Measurements from ENCODE around the gene ABL1.

The ABL1 gene

GRCh38 chr9:130857864-130858738 lies 23.0 kb downstream of the ABL1 start:
- Histone ChIP-seq H3K27ac (ENCODE audit: low read length) (no peak overlapping the region), H3K4me1 (ENCODE audit: control insufficient read depth, low read depth, low read length) (no peaks in the 10 kb centered on the region), H3K9me3 (ENCODE audit: control insufficient read depth, low read depth, low read length) (no peaks in the 10 kb centered on the region)

GRCh38 chr9:130858739-130859705 lies 24.0 kb downstream of the ABL1 start:
- Histone ChIP-seq H3K9ac (ENCODE audit: low read length) (no peak overlapping the region), H3K27me3 (ENCODE audit: control insufficient read depth, insufficient read depth, low read length) (no peaks in the 10 kb centered on the region), H3K4me1 (ENCODE audit: control insufficient read depth, low read depth, low read length) (no peaks in the 10 kb centered on the region), H3K27ac (ENCODE audit: low read length) (no peak overlapping the region), H3K9me3 (ENCODE audit: control insufficient read depth, low read depth, low read length) (no peaks in the 10 kb centered on the region), H3K36me3 (ENCODE audit: control insufficient read depth, low read depth, low read length) (peaks cover 50% of the 10 kb centered on the region), H3K4me3 (ENCODE audit: low read length) (no peak overlapping the region)

More at GRCh38 chr9:130857864-130858738, 23.0 kb downstream of the ABL1 start:
- Histone ChIP-seq H3K4me3 (ENCODE audit: low read length) (no peak overlapping the region), H3K27me3 (ENCODE audit: control insufficient read depth, insufficient read depth, low read length) (no peaks in the 10 kb centered on the region), H3K9ac (ENCODE audit: low read length) (no peak overlapping the region), H3K36me3 (ENCODE audit: control insufficient read depth, low read depth, low read length) (peaks cover 52% of the 10 kb centered on the region)

- Histone ChIP-seq H3K4me1 (ENCODE audit: control insufficient read depth, low read depth, low read length) (no peaks in the 10 kb centered on the region), H3K36me3 (ENCODE audit: control insufficient read depth, low read depth, low read length) (peaks cover 38% of the 10 kb centered on the region), H3K27me3 (ENCODE audit: control insufficient read depth, insufficient read depth, low read length) (no peaks in the 10 kb centered on the region), H3K27ac (ENCODE audit: low read length) (no peak overlapping the region), H3K4me3 (ENCODE audit: low read length) (no peak overlapping the region), H3K9ac (ENCODE audit: low read length) (no peak overlapping the region), H3K9me3 (ENCODE audit: control insufficient read depth, low read depth, low read length) (no peaks in the 10 kb centered on the region)
Observed at GRCh38 chr9:130860458-130861316, 25.6 kb downstream of the ABL1 start.

DNA sequence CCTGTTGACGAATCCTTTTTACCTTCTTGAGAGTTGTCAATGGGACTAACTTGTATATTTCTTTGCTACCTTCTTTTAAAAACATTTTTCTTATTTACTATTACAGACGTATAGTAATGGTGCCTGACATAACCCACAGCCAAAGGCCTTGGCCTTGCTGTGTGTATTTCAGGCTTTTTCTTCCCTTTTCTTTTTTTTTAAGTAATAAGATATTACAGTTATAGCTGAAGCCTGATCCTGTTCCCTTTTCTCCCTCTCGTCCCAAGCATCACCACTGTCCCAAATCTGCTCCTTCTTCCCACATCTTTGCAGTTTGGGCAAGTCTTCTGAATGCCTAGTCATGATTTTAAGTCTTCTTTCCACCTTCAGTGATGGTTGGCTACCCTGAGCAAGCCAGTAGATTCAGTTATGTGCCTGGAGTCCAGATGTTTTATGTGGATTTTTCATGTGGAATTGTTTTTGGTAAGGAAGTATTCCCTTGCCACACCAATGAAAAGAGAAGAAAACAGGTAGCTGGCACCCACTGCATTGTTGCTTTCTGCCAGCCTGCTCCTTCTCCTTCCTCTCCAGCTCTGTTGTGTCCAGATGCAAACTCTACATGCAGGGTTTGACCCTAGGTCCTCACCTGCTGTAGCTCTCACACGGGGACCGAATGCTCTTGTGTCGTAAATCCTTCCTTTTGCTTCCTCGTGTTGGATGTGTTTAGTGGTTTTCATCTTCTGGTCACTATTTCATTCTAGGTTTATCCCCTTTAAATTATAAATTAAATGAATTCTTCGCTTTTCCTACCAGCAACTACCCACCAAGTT lies 26.5 kb downstream of the ABL1 start:
- Histone ChIP-seq H3K36me3 (ENCODE audit: control insufficient read depth, low read depth, low read length) (peaks cover 34% of the 10 kb centered on the region), H3K4me3 (ENCODE audit: low read length) (no peak overlapping the region), H3K27me3 (ENCODE audit: control insufficient read depth, insufficient read depth, low read length) (no peaks in the 10 kb centered on the region), H3K9ac (ENCODE audit: low read length) (no peak overlapping the region), H3K27ac (ENCODE audit: low read length) (no peak overlapping the region), H3K9me3 (ENCODE audit: control insufficient read depth, low read depth, low read length) (no peaks in the 10 kb centered on the region), H3K4me1 (ENCODE audit: control insufficient read depth, low read depth, low read length) (no peaks in the 10 kb centered on the region)

DNA sequence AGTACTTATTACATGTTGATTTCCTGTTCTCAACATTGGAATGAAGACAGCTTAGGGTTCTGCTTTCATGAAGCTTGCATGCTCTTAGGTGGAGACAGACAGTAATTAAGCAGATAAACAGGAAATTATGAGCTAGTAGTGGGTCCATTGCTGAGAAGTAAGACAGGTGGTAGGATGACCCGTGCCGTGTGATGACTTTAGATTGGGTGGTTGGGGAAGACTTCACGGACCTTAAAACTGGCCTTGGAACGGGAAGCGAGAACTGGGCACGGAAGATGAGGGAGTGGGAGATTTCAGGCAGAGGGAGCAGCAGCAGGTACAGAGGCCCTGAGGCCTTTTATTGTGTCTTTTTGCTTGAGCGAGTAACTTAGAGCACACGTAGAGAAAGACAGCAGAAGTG lies 27.2 kb downstream of the ABL1 start:
- Histone ChIP-seq H3K27me3 (ENCODE audit: control insufficient read depth, insufficient read depth, low read length) (no peaks in the 10 kb centered on the region), H3K4me1 (ENCODE audit: control insufficient read depth, low read depth, low read length) (no peaks in the 10 kb centered on the region), H3K27ac (ENCODE audit: low read length) (no peak overlapping the region), H3K4me3 (ENCODE audit: low read length) (no peak overlapping the region), H3K36me3 (ENCODE audit: control insufficient read depth, low read depth, low read length) (peaks cover 28% of the 10 kb centered on the region), H3K9me3 (ENCODE audit: control insufficient read depth, low read depth, low read length) (no peaks in the 10 kb centered on the region), H3K9ac (ENCODE audit: low read length) (no peak overlapping the region)

- Histone ChIP-seq H3K9me3 (ENCODE audit: control insufficient read depth, low read depth, low read length) (no peaks in the 10 kb centered on the region), H3K36me3 (ENCODE audit: control insufficient read depth, low read depth, low read length) (peaks cover 23% of the 10 kb centered on the region), H3K27ac (ENCODE audit: low read length) (no peak overlapping the region), H3K27me3 (ENCODE audit: control insufficient read depth, insufficient read depth, low read length) (no peaks in the 10 kb centered on the region), H3K4me1 (ENCODE audit: control insufficient read depth, low read depth, low read length) (no peaks in the 10 kb centered on the region), H3K9ac (ENCODE audit: low read length) (no peak overlapping the region), H3K4me3 (ENCODE audit: low read length) (no peak overlapping the region)
Observed at GRCh38 chr9:130862747-130863146, 27.7 kb downstream of the ABL1 start.

DNA sequence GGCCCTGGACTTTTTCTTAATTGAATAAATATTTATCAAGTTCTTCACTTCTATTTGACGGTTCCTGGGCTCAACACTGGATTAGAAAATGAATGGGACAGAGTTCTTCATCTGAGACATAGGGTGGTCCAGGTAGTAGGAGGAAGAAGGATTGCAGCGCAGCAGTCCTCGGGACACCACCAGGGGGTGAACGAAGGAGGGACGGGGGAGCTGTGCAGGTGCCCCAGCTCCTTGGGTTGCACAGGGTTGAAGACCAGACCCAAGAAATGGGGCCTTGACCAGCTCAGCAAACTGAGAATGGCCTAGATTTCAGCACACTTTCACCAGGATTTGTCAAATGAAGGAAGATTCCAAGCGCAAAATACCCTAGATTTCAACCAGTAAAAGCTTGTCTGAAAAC lies 29.5 kb downstream of the ABL1 start:
- no peak overlapping the region for H3K27ac ChIP-seq (ENCODE audit: low read length)
- no peaks in the 10 kb centered on the region for H3K4me1 ChIP-seq (ENCODE audit: control insufficient read depth, low read depth, low read length)
- peaks cover 17% of the 10 kb centered on the region for H3K36me3 ChIP-seq (ENCODE audit: control insufficient read depth, low read depth, low read length)
- no peaks in the 10 kb centered on the region for H3K9me3 ChIP-seq (ENCODE audit: control insufficient read depth, low read depth, low read length)
- H3K4me3 ChIP-seq (ENCODE audit: low read length): no peak overlapping the region
- no peaks in the 10 kb centered on the region for H3K27me3 ChIP-seq (ENCODE audit: control insufficient read depth, insufficient read depth, low read length)
- no peak overlapping the region for H3K9ac ChIP-seq (ENCODE audit: low read length)

- no peak overlapping the region for H3K9ac ChIP-seq (ENCODE audit: low read length)
- no peak overlapping the region for H3K4me3 ChIP-seq (ENCODE audit: low read length)
- no peaks in the 10 kb centered on the region for H3K4me1 ChIP-seq (ENCODE audit: control insufficient read depth, low read depth, low read length)
- no peaks in the 10 kb centered on the region for H3K9me3 ChIP-seq (ENCODE audit: control insufficient read depth, low read depth, low read length)
- peaks cover 16% of the 10 kb centered on the region for H3K36me3 ChIP-seq (ENCODE audit: control insufficient read depth, low read depth, low read length)
- H3K27me3 ChIP-seq (ENCODE audit: control insufficient read depth, insufficient read depth, low read length): no peaks in the 10 kb centered on the region
- no peak overlapping the region for H3K27ac ChIP-seq (ENCODE audit: low read length)
Observed at GRCh38 chr9:130865921-130866320, 30.9 kb downstream of the ABL1 start.

GRCh38 chr9:130866474-130866965 lies 31.5 kb downstream of the ABL1 start:
- Histone ChIP-seq H3K9me3 (ENCODE audit: control insufficient read depth, low read depth, low read length) (no peaks in the 10 kb centered on the region), H3K36me3 (ENCODE audit: control insufficient read depth, low read depth, low read length) (peaks cover 19% of the 10 kb centered on the region), H3K27ac (ENCODE audit: low read length) (no peak overlapping the region)

GRCh38 chr9:130867556-130867955 lies 32.5 kb downstream of the ABL1 start:
- no peaks in the 10 kb centered on the region for H3K9me3 ChIP-seq (ENCODE audit: control insufficient read depth, low read depth, low read length)
- no peaks in the 10 kb centered on the region for H3K4me1 ChIP-seq (ENCODE audit: control insufficient read depth, low read depth, low read length)
- peaks cover 26% of the 10 kb centered on the region for H3K36me3 ChIP-seq (ENCODE audit: control insufficient read depth, low read depth, low read length)
- no peaks in the 10 kb centered on the region for H3K27me3 ChIP-seq (ENCODE audit: control insufficient read depth, insufficient read depth, low read length)
- H3K9ac ChIP-seq (ENCODE audit: low read length): no peak overlapping the region
- H3K4me3 ChIP-seq (ENCODE audit: low read length): no peak overlapping the region
- no peak overlapping the region for H3K27ac ChIP-seq (ENCODE audit: low read length)

More at GRCh38 chr9:130866474-130866965, 31.5 kb downstream of the ABL1 start:
- H3K9ac ChIP-seq (ENCODE audit: low read length): no peak overlapping the region
- H3K4me3 ChIP-seq (ENCODE audit: low read length): no peak overlapping the region
- no peaks in the 10 kb centered on the region for H3K27me3 ChIP-seq (ENCODE audit: control insufficient read depth, insufficient read depth, low read length)
- H3K4me1 ChIP-seq (ENCODE audit: control insufficient read depth, low read depth, low read length): no peaks in the 10 kb centered on the region

All from iPS-18a (cell line).